Ureter (tissue), 1 donor: ENCODE results near the gene FGFR3. TPM values are rescaled to one million over a fixed set of nuclear protein-coding genes. Genes with fewer than 3 reads are reported as not detected.

ENCODE experiments used
- DNase-seq: peaks from one replicate; pipeline ENCODE4 v3.0.0-alpha.2; 2020; ENCODE audit warnings: low spot score
- total RNA-seq: library from RNA; stranded (reverse); gene quantifications from one replicate; pipeline ENCODE4 v1.2.4, GENCODE V29; 2023
- donor health status: DM: yes; HTN: yes; CAD: no.

The FGFR3 gene
- total RNA-seq, 1 donor from 2014 or later = 121 TPM

DNA sequence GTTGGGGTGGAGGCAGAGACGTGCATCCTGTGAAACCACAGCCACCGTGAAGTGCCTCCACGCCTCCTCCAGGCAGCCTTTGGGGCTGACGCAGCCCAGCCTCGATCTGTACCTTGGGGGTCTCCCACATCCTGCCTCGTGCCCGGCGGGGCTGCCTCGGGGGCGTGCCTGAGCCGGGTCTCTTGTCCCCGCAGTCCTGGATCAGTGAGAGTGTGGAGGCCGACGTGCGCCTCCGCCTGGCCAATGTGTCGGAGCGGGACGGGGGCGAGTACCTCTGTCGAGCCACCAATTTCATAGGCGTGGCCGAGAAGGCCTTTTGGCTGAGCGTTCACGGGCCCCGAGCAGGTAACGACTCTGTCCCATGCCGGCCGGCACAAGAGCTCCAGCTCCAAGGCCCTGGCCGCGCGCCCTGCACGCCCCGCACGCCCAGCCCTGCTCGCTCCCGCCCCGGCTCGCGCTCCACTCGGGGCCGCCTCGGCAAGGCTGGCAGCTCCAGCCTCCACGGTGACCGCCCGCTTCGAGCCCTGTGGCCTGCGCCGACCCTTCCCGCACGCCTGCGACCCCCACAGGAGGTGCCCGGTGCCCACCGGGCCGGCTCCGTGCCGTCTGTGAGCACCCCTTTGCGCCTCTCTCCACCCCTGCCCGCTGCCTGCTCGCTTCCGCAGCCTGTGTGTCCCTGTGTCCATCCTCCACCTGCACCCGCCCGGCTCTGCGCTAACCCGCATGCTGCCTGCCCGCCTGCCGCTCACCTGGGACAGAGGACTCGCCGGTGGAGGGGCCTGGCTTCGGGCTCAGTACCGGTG, 9.8 kb downstream of the FGFR3 start:
- DNase-seq = no peak

DNA sequence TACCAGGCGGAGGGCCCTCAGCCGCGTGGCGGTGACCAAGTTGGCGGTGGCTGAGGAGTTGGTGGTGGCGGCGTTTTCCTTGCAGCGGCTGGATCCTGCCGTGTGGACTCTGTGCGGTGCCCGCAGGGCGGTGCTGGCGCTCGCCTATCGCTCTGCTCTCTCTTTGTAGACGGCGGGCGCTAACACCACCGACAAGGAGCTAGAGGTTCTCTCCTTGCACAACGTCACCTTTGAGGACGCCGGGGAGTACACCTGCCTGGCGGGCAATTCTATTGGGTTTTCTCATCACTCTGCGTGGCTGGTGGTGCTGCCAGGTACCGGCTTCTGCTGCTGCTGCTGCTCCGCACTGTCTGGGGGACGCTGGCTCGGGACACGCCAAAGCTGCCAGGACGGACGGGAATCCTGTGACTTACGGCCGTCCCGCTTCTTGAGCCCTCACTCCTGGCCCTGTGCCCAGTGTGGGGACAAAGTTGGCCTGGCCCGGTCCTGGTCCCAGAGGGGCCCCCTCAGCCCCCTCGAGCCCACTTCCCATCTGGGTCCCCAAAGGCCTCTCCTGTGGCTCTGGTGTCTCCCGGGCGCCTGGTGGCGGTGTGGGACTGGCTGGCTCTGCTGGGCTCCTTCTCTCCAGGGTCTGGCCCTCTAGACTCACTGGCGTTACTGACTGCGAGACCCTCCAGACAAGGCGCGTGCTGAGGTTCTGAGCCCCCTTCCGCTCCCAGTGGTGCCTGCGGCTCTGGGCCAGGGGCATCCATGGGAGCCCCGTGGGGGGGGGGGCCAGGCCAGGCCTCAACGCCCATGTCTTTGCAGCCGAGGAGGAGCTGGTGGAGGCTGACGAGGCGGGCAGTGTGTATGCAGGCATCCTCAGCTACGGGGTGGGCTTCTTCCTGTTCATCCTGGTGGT, 10.7 kb downstream of the FGFR3 start:
- no peak for DNase-seq

- DNase-seq = no peak
These were observed 11.8 kb downstream of the FGFR3 start for GRCh38 chr4:1804638-1805492.

GRCh38 chr4:1805493-1806222, 12.6 kb downstream of the FGFR3 start:
- DNase-seq = no peak

GRCh38 chr4:1806223-1806564, 13.1 kb downstream of the FGFR3 start:
- no peak for DNase-seq

DNA sequence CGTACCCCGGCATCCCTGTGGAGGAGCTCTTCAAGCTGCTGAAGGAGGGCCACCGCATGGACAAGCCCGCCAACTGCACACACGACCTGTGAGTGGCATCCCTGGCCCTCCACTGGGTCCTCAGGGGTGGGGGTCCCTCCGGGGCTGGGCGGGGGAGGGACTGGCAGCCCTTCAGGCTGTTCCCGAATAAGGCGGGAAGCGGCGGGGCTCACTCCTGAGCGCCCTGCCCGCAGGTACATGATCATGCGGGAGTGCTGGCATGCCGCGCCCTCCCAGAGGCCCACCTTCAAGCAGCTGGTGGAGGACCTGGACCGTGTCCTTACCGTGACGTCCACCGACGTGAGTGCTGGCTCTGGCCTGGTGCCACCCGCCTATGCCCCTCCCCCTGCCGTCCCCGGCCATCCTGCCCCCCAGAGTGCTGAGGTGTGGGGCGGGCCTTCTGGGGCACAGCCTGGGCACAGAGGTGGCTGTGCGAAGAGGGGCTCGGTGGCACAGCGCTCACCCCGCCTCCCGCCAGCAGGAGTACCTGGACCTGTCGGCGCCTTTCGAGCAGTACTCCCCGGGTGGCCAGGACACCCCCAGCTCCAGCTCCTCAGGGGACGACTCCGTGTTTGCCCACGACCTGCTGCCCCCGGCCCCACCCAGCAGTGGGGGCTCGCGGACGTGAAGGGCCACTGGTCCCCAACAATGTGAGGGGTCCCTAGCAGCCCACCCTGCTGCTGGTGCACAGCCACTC, 13.7 kb downstream of the FGFR3 start:
- no peak for DNase-seq

DNA sequence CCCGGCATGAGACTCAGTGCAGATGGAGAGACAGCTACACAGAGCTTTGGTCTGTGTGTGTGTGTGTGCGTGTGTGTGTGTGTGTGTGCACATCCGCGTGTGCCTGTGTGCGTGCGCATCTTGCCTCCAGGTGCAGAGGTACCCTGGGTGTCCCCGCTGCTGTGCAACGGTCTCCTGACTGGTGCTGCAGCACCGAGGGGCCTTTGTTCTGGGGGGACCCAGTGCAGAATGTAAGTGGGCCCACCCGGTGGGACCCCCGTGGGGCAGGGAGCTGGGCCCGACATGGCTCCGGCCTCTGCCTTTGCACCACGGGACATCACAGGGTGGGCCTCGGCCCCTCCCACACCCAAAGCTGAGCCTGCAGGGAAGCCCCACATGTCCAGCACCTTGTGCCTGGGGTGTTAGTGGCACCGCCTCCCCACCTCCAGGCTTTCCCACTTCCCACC, 14.3 kb downstream of the FGFR3 start:
- no peak for DNase-seq

DNA sequence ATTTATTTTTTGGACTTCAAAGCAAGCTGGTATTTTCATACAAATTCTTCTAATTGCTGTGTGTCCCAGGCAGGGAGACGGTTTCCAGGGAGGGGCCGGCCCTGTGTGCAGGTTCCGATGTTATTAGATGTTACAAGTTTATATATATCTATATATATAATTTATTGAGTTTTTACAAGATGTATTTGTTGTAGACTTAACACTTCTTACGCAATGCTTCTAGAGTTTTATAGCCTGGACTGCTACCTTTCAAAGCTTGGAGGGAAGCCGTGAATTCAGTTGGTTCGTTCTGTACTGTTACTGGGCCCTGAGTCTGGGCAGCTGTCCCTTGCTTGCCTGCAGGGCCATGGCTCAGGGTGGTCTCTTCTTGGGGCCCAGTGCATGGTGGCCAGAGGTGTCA, 15.3 kb downstream of the FGFR3 start:
- no peak for DNase-seq

- no peak for DNase-seq
These were observed 16.0 kb downstream of the FGFR3 start for GRCh38 chr4:1808851-1809753.

DNA sequence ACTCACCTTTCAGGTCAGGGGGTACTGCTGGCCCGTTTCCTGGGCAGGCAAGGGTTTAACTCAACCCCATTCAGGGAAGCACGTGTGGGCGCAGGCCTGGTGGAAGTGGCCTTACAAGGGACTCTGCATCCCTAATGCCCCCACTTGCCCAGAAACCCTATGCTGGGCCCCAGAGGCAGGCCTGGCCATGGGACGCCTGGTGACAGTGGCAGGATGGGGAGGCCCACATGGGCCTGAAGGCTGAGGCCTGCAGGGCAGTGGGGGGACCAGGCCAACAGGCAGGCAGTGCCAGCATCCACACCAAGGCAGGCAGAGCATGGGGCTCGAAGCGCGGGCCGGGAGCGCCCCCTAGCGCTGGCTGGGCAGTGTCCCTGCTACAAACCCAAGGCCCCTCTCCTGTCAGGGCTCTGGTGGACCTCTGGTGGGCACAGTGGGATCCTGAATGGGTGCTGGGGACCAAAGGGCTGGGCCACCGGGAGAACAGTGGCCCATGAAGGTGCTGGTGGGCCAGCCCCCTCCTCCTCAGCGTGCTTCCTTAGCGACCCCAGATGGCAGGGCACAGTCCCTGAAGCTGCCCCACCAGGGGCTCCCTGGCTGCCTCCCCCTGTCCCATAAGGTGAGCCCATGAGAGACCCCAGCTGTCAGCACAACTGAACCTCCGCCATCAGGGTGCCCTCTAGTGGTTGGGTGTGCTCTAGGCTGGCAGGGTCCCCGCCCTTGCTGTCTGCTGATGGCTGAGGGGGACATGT, 16.8 kb downstream of the FGFR3 start:
- peak; percentile 74 for DNase-seq

DNA sequence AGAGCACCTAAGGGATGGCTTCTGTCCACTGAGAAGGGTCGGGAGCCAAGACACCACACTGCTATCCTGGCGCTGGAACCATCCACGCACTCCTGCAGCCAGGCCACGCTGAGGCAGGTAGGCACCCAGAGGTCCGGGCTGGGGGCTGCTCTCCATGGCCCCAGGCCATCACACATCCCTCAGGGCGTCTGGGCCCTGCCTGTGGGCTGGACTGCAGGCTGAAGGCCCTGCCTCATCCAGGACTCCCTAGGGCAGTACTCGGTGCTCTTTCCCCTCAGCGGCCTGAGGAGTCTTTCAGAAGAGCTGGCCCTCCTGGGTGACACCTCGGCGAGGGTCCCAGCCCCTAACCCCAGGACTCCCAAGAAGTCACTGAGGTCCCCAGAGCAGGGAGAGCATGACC, 17.7 kb downstream of the FGFR3 start:
- DNase-seq = no peak

DNA sequence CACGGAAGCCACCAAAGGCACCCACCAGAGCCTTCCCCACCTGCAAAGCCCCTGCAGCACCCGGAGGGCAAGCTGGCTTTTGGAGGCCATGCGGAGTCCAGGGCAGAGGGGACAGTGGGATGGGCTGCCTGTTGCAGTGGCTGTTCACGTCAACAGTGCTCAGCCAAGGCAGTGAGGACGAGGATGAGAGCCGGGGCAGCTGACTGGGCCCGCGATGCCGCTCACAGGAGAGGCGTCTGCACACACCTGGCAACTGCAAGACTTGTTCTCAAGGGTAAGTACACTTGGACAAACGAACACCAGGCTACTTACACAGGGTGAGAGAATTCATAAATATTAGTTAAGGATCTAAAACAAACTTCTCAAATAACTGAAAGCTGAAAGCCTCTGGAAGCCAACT, 19.6 kb downstream of the FGFR3 start:
- DNase-seq = no peak

- no peak for DNase-seq
These were observed 20.1 kb downstream of the FGFR3 start for GRCh38 chr4:1813231-1813630.

DNA sequence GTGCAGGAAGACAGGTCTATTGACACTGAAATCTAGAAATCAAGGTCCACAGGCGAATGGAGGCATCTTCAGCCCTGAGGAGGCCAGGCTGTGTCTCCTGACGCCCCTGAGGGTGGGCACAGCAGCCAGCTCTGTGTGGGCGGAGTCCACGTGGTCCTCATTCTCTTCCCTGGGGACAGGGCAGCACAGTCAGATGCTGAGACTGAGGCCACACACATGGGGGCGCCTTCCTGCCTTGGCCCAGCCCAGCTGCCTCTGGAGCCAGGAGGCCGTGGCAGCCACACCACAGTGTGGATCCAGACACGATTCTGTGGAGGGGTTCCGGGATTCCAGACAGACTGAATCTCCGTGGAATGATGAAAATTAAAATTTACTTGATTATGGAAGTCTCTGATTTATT, 20.8 kb downstream of the FGFR3 start:
- DNase-seq = no peak

DNA sequence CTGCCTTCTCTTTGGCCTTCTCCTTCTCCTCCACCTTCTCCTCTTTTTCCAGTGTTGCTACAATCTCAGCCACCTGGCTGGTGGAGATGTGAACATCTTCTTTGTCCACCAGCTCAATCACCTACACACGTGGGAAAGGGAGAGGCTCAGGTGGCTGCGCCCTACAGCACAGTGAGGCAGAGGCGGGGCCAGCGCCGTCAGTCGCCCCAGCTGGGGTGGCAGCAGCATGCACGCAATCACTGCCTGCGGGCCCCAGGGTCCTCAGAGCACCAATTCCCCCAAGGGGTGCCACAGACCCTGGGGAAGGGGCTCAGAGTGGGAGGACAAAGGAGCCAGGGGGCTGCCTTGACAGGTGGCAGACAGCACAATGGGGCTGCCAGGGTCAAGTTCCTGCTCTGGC, 21.4 kb downstream of the FGFR3 start:
- DNase-seq = no peak

DNA sequence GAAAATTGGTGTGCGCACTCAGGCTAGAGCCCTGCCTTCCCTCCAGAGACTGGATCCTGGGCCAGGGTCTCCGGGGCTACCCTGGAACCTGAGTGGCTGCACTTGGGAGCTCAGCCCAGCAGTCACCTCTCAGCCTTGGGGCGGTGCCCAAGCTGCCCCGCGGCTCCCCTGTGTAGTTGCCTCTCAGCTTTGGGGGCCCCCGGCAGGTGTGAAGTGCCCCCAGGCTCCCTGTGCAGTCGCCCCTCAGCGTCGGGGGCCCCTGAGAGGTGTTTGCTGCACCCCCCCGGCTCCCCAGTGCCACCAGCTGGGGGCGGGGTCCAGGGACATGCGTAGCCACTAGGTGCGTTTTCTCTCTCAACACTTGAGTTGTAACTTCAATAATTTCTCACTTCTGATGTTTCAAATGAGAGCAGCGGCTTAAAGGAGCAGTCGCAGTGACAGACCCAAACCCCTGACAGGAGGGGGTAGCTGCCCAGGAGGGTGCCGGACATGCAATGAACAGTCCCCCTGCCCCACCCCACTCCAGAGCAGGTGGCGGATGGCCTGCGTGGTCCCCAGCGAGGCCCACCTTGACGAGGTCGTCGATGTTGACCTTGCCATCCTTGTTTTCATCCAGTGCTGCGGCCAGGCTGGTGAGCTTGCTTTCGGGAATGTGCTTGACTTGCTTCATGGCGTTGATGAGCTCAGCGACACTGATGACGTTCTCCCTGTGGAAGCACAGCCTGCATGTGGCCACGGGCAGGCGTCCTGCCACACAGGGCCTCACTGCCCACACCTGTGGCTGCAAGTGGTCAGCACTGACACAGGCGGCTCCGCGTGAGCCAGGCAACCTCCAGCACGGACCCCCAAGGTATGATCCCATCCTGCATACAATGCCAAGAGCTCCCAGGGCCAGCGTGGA, 22.3 kb downstream of the FGFR3 start:
- DNase-seq = no peak

- no peak for DNase-seq
These were observed 23.1 kb downstream of the FGFR3 start for GRCh38 chr4:1815997-1816860.
